SH-SY5Y (cell line): ENCODE results near the gene SUPT4H1.

Experiments
- GATA2 ChIP-seq: IDR thresholded peaks from 2 replicates; pipeline ENCODE4 v1.6.1; 2011; ENCODE audit warnings: mild to moderate bottlenecking, low read depth, low read length
- GATA3 ChIP-seq: IDR thresholded peaks from 2 replicates; pipeline ENCODE4 v1.6.1; 2011; ENCODE audit warnings: low read depth, mild to moderate bottlenecking, low read length, moderate library complexity

DNA sequence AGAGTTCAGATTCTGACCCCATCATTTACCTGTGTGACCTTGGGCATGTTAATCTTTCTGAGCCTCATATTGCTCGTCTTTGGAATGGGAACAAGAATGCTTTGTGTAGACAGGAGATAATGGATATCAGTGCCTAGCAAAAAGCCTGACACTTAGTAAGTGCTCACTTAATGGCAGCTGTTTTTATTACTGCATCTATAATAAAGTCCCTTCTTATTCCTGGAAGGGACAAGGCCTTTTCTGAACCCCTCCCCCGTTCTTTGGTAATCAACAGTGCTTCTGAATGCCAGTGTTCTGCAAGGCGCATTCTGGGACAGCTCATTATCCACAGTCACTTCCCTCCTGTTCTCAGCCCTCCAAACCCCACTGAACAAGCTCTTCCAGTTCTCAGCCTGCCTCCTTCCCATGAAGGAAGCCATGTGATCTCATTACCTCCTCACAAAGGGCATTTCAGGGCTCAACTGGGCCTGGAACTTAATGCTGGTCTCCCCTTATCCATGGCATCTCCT lies 25.1 kb upstream of the SUPT4H1 start:
- no peak for TF ChIP-seq GATA2
- TF ChIP-seq GATA3, result no peak
